ENCODE results near the gene ZNF536.

- TF ChIP-seq EZH2phosphoT487 (IDR thresholded peaks at IDR 0.05; ENCODE audit: low read depth), result no peak
- no peak for TF ChIP-seq CTCF (IDR thresholded peaks at IDR 0.05; ENCODE audit: low read depth, low read length)
These were observed 171.2 kb downstream of the ZNF536 start for GRCh38 chr19:30543243-30543945.

Measured in OCI-LY3 (cell line).